Esophagus muscularis mucosa (tissue), 4 donors: ENCODE measurements around the gene CAMKK2.
"Not testable (repeated sequence)": the region's sequence is repeated elsewhere in the genome, so short reads cannot be mapped to it uniquely, and the experiment has no call there.

Source experiments
- CTCF ChIP-seq, 3 experiments: fragments of 200-600 bp in 2 of 3; fragments of 450-650 bp in 1 of 3; sonication (generic) in 2 of 3; IDR thresholded peaks; one replicate each; pipeline ENCODE4 v1.5.1; 2017 to 2019; ENCODE audit warnings: antibody characterized with exemption in 3 of 3, mild to moderate bottlenecking in 2 of 3, moderate library complexity in 1 of 3
- EP300 ChIP-seq: sonication (generic); formaldehyde crosslinking; IDR thresholded peaks from one replicate; pipeline ENCODE4 v1.6.1; 2017; ENCODE audit warnings: antibody characterized with exemption
- POLR2AphosphoS5 ChIP-seq, 2 donors: sonication (generic); formaldehyde crosslinking; IDR thresholded peaks; one replicate each; pipeline ENCODE4 v1.6.1; 2017; ENCODE audit warnings: antibody characterized with exemption in 2 of 2

- TF ChIP-seq CTCF (IDR thresholded peaks at IDR 0.05); POLR2AphosphoS5 (IDR thresholded peaks at IDR 0.05); EP300: not testable (repeated sequence)
Observed at GRCh38 chr12:121281116-121281515, 15.4 kb downstream of the CAMKK2 start.
